SK-N-MC (cell line): ENCODE results near the gene SAMD8.

Experiments
- EZH2 ChIP-seq: fragments of 200-600 bp; sonication (generic); IDR thresholded peaks from one replicate; pipeline ENCODE4 v1.6.1; 2017; ENCODE audit warnings: antibody characterized with exemption
- FOXP2 ChIP-seq: optimal IDR thresholded peaks from 2 replicates; pipeline ENCODE3; 2011; ENCODE audit warnings: mild to moderate bottlenecking, moderate library complexity; ENCODE audit not compliant: insufficient read depth; ENCODE audit errors: extremely low read length, control extremely low read depth
- POLR2AphosphoS5 ChIP-seq: IDR thresholded peaks from 2 replicates; pipeline ENCODE4 v1.6.1; 2012; ENCODE audit warnings: mild to moderate bottlenecking, low read depth, low read length, borderline replicate concordance

DNA sequence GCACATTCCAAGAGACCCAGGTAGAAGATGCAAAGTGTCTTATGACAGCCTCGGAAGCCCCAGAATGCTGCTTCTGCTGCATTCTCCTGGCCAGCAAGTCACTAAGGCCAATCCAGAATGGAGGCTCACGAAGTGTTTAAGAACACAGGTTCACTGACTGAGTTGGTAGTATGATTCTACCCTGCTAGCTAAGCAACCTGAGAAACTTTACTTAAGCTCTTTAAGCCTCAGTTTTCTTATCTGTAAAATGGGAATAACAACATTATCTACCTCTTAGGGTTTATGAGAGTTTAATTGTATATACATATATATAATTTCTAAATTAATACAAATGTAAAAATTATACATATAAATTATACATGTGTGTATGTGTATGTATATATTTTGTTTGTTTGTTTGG, 22.8 kb upstream of the SAMD8 start:
- no peak for TF ChIP-seq EZH2
- no peak for TF ChIP-seq POLR2AphosphoS5
- TF ChIP-seq FOXP2 = no peak
